Loucy (cell line): ENCODE data around the gene ESYT3.

Experiments used
- EZH2phosphoT487 ChIP-seq: fragments of 200-600 bp; IDR thresholded peaks from 2 replicates; pipeline ENCODE4 v1.6.1; 2018; ENCODE audit warnings: antibody characterized with exemption, mild to moderate bottlenecking, moderate library complexity, borderline replicate concordance
- TF ChIP-seq, protein P1 (sequence below): fragments of 200-600 bp; sonication (generic); conservative IDR thresholded peaks from 2 replicates; pipeline ENCODE4 v1.5.1; 2014; ENCODE audit warnings: mild to moderate bottlenecking, antibody characterized with exemption, low read length

DNA sequence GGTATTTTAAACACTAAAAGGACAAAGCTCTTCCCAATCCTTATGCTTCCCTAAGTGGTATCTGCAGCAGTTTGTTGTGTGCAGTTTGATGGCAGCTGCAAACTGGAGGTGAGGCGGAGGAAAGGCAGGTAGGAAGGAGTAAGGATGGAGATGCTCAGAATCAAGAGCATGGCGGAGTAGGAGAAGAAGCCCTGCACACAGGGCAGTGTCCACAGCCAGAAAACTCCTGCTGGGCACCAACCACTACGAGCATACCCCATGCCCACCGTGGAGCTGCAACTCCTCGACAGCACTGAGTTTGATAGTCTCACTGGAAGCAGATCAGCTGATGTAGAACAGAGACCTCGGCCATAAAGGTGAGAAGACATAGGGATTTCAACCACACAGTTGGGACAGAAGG lies 30.3 kb upstream of the ESYT3 start:
- TF ChIP-seq, protein P1, sequence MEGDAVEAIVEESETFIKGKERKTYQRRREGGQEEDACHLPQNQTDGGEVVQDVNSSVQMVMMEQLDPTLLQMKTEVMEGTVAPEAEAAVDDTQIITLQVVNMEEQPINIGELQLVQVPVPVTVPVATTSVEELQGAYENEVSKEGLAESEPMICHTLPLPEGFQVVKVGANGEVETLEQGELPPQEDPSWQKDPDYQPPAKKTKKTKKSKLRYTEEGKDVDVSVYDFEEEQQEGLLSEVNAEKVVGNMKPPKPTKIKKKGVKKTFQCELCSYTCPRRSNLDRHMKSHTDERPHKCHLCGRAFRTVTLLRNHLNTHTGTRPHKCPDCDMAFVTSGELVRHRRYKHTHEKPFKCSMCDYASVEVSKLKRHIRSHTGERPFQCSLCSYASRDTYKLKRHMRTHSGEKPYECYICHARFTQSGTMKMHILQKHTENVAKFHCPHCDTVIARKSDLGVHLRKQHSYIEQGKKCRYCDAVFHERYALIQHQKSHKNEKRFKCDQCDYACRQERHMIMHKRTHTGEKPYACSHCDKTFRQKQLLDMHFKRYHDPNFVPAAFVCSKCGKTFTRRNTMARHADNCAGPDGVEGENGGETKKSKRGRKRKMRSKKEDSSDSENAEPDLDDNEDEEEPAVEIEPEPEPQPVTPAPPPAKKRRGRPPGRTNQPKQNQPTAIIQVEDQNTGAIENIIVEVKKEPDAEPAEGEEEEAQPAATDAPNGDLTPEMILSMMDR, result no peak
- no peak for TF ChIP-seq EZH2phosphoT487
